IPS-NIHi7 (cell line): Measurements from ENCODE around the gene TBC1D23.
A peak's percentile ranks its signal among the peaks of the same experiment; 100 is the strongest.
"Not testable (repeated sequence)": the region's sequence is repeated elsewhere in the genome, so short reads cannot be mapped to it uniquely, and the experiment has no call there.

Experiments
- DNase-seq: peaks from one replicate; pipeline ENCODE4 v3.0.0; 2012; ENCODE audit warnings: mixed read lengths; ENCODE audit errors: extremely low spot score

Gene TBC1D23

GRCh38 chr3:100260685-100261484 is at the start of gene TBC1D23:
Gene TBC1D23, plus strand, starts transcription at chr3:100260992. Its CDS starts 27 bp downstream, at chr3:100261019.
- DNase-seq, result peak; percentile 99

DNA sequence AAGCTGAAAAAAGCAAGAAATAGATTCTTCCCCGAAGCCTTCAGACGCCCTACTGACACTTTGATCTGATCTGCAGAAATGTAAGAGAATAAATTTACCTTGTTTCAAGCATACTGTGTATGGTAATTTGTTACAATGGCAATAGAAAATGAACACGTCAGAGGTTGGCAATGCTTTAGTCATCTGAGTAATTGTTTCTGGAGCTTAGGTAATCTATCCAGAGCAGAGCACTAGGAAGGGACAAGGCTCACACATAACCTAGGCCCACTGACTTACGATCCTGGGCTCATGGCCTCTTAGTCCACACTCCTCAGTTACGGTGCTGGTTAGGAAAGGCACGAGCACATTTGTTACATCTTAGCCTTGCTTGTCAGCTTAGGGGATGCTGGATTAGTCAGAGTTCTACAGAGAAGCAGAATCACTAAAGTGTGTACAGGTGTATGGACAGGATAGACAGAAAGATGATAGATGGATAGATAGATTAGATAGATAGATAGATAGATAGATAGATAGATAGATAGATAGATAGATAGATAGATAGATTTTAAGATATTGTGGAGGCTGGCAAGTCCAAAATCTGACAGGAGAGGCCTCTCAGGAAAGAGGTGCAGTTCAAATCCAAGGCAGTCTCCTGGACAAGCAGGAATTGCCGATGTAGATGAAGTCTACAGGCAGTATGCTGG is 46.8 kb upstream of the TBC1D23 start:
- DNase-seq, result no peak

GRCh38 chr3:100214574-100214964 is 46.2 kb upstream of the TBC1D23 start:
- DNase-seq, result no peak

DNA sequence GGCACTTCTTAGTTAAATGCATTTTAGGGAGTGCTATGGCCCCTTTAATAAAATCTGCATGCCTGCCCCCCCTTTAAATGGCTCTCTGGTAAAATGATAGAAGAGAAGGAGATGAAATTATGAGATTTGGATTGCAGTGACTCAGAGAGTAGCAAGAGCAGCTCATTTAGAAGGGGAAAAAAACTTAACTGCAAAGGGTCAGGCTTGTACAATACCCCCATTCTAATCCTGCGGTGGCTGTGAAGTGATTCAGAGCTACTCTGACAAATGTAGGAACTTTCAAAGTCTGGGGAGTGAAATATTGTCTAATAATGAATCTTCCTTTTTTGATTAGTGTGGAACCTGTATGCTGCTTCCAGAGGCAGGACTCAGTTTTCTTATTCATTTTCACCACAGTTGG is 44.1 kb upstream of the TBC1D23 start:
- DNase-seq, result no peak

DNA sequence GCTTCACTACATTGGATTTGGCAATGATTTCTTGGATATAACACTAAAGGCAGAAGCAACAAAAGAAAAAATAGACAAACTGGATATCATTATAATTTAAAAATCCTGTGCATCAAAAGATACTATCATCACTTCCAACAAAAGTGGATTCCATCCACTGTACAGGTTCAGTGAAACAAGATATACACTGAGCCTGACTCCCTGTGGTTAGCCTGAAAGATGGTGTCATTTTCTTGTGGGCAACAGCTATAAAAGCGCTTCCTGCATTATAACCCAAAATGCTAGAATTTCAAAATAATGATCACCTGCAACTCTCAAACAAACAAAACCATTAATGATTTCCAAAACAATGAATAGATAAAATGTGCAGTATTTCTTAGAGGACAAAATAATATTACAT is 39.6 kb upstream of the TBC1D23 start:
- DNase-seq, result no peak

DNA sequence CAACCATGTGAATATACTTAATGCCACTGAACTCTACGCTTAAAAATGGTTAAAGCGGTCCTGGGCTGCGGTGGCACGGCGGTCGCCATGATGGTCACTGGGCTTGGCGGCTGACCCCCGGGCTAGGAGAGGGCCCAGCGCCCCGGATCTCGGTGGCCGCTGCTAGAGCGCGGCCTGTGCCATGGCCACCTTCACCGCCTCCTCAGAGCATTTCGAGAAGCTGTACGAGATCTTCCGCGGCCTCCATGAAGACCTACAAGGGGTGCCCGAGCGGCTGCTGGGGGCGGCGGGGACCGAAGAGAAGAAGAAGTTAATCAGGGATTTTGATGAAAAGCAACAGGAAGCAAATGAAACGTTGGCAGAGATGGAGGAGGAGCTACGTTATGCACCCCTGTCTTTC is 35.6 kb upstream of the TBC1D23 start:
- DNase-seq, result no peak

- DNase-seq, result no peak
These were observed 34.9 kb upstream of the TBC1D23 start for GRCh38 chr3:100225883-100226282.

GRCh38 chr3:100226712-100227429 is 33.9 kb upstream of the TBC1D23 start:
- DNase-seq, result no peak

DNA sequence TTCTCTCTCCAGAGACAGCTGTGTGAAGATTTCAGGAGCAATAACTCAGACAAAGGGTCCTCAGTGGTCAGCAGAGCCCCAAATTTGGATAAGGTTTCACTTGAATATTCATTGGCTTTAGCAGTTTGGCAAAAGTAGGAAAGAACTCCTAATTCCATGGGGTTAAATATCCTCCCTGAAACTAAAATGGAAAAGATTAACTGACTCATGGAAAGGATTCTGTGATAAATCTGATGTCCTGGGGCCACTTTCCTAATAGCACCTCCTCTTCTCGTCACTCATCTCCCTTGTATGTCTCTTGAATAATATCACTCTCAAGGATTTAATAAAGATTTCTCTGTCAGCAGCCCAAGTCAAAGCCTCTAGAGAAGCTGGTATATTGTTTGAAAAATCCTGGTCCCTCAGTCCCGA is 33.3 kb upstream of the TBC1D23 start:
- DNase-seq, result no peak

- DNase-seq, result no peak
These were observed 32.5 kb upstream of the TBC1D23 start for GRCh38 chr3:100228247-100228646.

GRCh38 chr3:100229188-100229587 is 31.6 kb upstream of the TBC1D23 start:
- DNase-seq, result not testable (repeated sequence)

DNA sequence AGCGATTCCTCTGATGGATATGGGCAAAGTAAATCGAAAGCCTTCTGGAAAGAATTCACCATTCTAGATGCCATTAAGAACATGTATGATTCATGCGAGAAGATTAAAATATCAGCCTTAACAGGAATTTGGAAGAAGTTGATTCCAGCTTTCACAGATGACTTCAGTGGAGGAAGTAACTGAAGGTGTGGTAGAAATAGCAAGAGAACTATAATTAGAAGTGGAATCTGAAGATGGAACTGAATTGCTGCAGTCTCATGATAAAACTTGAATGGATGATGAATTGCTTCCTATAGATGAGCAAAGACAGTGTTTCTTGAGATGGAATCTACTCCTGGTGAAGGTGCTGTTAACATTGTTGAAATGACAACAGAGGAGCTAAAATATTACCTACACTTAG is 30.1 kb upstream of the TBC1D23 start:
- no peak for DNase-seq

DNA sequence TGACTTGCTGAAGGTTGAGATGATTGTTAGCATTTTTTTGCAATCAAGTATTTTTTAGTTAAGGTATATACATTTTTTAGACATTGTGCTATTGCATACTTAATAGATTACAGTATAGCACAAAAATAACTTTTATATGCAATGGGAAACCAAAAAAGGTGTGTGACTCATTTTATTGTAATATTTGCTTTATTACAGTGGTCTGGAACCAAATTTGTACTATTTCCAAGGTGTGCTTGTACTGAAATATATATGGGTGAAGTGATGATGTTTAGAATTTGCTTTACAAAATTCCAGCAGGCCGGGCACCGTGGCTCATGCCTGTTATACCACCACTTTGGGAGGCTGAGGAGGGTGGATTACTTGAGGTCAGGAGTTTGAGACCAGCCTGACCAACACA is 29.1 kb upstream of the TBC1D23 start:
- DNase-seq, result no peak

GRCh38 chr3:100234364-100234763 is 26.4 kb upstream of the TBC1D23 start:
- no peak for DNase-seq

DNA sequence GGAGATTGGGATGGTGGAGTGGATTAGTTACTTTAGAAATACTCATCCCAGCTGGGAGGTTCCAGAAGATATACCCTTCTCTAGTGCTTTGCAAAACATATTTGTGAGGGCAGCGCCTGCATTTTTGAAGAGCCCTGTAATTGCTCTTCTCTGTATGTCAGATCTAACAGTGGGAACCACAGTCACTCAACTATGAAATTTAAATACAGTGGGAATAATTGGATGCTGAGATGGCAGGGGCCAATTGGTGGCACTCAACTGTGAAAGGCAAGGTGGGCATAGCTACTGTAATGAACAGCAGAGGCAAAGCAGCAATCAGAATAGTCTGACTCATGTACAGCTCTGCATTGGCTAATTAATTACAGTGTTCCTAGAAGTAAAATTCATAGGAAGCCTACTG is 22.2 kb upstream of the TBC1D23 start:
- no peak for DNase-seq

DNA sequence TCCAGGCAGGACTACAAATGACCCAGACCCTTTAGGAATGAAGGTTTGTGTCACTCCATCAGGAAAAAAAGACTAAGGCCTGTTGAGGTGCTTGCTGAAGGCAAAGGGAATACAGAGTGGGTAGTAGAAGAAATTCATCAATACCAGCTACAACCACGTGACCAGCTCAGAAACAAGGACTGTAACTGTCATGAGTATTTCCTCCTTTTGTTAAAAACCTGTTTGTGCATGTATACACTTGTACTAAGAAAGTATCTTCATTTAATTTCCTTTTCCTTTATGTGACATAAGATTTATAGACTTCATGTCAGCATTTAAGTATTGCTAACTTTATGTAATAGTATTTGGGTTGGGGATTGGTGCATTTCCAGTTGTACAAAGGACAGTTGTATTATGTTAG is 18.3 kb upstream of the TBC1D23 start:
- not testable (repeated sequence) for DNase-seq

- no peak for DNase-seq
These were observed 16.5 kb upstream of the TBC1D23 start for GRCh38 chr3:100244264-100244663.

- DNase-seq, result no peak
These were observed 15.7 kb upstream of the TBC1D23 start for GRCh38 chr3:100245136-100245535.

DNA sequence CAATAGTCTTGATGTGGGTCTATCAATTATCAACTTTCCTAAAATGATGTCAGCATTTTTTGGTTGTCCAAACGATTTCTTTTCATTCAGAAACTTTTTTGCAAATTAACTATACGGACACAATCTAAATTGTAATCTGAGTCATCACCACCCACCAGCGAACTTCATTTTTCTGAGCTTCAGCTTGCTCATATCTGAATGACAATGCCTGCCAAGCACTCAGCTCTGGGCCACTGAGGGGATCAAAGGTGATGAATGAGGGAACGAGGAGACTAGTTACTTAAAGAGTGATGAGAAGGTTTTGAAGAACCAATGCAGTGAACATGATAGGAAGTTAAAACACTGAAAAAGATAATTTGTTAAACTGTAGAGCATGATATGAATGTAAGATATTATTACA is 14.9 kb upstream of the TBC1D23 start:
- DNase-seq, result no peak

GRCh38 chr3:100246999-100247398 is 13.8 kb upstream of the TBC1D23 start:
- DNase-seq, result no peak

DNA sequence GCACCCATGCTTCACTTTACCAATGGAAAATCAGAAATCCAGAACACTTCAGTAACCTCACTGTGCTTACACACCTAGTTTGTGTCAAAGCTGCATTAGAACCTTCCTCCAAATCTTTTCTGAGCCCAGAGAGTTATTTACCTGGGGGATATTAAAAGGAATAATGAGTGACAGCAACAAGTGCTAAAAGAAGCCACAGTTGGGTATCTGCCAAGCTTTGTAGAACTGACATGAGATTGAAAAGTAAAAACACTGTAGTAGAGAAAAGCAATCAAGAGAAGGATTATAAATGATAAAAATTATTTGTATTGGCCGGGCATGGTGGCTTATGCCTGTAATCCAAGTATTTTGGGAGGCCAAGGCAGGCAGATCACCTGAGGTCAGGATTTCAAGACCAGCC is 8.8 kb upstream of the TBC1D23 start:
- no peak for DNase-seq

DNA sequence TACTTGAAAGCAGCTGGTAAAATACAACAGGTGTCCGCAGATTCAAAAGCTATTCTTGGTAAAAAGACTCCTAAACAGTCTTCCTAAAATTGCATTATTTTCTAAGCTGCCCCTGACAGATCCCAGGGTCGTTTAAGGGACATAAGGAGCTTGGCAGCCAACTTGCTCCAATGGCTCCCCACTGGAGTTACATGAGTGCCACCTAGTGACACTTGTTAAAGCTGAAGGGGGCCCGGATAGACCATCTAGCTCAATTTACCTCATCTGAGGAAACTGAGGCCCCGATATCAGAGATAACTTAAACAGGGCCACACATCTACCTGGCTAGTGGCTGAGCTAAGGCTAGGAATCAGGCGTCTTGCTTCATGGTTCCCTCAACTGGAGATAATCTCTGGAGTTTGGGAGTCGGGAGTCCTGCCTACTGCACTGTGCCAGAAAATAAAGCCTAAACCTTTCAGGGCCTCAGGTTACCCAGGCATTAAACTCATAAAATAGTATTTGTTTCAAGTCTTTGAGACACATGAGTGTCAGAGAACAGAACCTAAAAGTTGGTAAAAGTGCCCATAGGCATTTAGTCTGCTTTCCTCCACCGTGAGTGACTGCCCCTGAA is 6.5 kb upstream of the TBC1D23 start:
- DNase-seq, result peak; percentile 79
